ENCODE data around the gene KCNMA1.
"Not testable (repeated sequence)": the region's sequence is repeated elsewhere in the genome, so short reads cannot be mapped to it uniquely, and the experiment has no call there.

Gene KCNMA1

GRCh38 chr10:77408259-77408658, 229.3 kb downstream of the KCNMA1 start:
- no peak for DNase-seq

DNA sequence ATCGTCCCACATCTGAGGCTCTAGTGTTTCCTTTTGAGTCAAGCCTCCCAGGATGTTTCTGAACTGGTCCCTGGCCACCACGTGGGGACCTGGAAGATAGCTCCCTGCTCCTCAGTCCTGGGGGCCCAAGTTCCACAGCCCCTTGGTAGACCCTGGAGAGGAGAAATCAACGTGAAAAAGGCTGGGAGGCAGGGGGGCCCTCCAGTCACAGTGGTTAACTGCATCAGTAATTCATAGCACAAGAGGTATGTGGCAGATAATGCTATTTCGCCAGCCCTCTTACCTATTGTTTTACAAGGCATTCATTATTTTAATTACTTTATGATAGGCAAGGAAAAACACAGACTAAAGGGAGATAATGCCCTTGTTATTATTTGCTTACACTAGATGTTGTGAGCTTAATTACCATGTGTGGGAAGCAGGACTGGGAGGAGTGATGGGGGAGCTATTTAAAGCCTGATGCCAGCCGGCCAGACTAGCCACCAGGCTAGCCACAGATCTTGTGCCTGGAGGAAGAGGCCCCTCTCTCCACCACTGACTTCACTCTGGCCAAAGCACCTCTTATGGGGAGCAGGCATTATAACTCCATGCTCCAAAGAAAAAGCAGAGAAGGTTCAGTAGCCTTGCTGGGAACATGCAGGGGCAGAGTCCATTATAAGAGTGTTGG, 230.7 kb downstream of the KCNMA1 start:
- no peak for DNase-seq

DNA sequence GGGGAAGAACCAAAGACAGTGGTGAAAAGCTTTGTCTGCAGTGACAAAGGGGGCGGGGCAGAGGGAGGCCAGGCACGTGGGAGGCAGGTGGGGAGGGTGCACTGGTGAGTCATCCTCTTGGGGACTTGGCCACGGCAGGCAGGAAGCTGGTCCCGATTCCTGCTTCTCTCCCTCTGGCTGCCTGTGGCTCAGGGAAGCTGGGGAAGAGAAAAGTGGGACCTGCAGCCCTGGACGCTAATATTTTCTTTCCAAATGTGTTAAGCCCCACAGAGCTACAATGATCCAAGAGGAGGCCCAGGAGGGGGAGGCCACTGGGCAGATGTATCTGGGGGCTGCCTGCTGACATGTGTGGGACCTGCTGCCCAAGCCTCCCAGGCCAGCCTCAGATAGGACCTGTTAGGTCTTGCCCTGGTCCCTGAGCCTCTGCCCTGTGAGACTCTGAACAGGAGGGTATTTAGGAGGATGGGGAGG, 231.8 kb downstream of the KCNMA1 start:
- DNase-seq, result peak in 1 of 2 donors; percentile 19

DNA sequence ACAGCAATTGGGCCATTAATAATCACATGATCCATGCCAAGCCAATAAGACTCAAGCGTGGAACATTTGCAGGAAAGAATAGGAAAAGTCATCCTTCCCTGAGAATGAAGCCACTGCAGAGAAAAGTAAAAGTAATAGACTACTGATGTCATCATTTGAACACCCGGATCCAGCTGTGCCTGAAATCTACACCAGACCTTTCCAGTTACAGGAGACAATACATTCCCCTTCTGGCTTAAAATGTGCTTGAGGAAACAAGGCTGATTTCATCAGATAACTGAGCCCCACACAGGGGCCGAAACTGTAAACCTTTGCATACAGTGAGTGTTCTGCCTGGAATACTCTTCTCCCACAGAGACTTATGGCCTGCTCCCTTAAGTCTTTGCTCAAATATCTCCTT, 232.8 kb downstream of the KCNMA1 start:
- DNase-seq, result no peak

DNA sequence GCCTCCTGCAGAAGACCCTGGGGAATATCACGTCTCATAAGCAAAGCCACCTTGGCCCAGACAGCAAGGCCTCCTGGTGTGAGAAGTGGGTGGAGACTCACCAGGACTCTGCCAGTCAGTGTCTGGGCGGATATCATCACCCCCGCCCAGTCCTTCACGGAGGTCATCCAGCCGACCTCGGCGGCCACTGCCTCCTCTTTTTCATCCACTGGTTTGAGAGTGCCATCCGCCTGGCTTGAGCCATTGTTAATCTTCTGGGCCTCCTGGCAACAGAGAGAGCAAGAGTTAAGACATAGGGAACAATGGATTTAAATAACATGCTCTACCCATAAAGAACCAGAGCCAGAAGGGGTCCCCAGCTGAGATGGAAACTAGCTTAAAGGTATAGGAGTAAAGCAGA, 233.8 kb downstream of the KCNMA1 start:
- no peak for DNase-seq

- DNase-seq, result no peak
Measured at GRCh38 chr10:77401683-77402082, 235.9 kb downstream of the KCNMA1 start.

GRCh38 chr10:77400033-77400432, 237.6 kb downstream of the KCNMA1 start:
- DNase-seq, result no peak

DNA sequence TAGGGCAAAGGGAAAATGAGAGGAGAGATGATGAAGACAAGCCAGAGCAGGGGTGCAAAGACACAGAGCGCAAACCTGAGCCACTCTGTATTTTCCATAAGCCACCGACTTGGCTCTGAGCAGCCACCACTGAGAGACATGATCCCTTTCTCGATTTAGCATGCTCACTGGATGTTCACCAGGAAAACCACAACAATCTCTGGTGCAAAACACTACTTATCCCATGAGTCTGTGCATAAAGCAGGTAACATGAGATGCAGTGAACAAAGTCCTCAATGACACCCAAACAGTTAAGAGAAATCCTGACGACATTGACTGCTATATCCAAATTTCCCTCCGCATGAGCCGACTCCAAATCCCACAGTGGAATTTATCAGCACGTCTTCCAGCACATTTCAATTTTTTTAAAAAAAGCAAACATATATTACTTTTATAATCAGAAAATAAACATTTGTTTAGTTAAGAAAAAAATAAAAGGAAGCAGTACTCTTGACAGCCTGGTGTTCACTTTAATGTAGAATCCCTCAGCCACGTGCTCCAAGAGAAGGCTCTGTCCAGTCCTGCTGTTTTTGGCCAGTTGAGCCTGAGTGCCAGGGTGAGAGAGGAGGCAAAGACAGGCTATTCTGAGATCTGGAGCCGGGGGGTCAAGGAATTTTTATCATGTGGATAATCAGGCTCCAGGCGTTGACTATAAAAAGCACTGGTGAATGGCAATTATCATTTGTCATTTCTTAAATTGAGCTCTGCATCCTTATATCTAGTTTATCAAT, 238.4 kb downstream of the KCNMA1 start:
- no peak for DNase-seq

DNA sequence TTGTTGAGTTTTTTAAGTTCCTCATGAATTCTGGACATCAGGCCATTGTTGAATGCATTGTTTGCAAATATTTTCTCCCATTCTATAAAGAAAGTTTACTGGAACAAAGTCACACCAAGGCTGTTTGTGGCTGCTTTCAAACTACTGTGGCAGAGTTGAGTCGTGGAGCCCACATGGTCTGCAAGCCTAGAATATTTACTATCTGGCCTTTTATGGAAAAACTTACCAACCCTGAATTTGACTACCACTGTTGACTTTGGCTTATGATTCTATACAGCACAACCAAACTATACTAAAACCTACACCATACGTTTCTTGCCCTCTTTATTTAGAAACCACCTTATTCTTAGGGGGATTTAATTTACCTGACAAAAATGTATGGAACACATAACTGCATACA, 239.1 kb downstream of the KCNMA1 start:
- no peak for DNase-seq

- no peak for DNase-seq
Measured at GRCh38 chr10:77397103-77397502, 240.5 kb downstream of the KCNMA1 start.

DNA sequence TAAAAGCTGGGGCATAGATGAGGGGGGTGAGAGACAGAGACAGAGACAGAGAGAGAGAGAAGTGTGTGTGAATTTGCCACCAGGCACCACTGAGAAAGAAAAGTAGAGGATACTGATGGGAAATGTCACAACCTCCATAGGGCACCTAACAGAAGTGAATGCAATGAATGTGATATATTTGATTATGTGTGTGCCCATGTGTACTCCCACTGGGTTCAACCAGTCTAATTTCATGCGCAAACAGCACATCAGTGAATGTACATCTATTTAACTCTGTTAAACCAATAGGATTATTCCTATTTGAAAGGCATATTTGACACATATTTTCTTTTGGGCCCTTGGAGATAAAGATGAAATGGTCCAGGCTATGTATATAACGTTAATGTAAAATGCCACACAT, 241.3 kb downstream of the KCNMA1 start:
- DNase-seq, result no peak

DNA sequence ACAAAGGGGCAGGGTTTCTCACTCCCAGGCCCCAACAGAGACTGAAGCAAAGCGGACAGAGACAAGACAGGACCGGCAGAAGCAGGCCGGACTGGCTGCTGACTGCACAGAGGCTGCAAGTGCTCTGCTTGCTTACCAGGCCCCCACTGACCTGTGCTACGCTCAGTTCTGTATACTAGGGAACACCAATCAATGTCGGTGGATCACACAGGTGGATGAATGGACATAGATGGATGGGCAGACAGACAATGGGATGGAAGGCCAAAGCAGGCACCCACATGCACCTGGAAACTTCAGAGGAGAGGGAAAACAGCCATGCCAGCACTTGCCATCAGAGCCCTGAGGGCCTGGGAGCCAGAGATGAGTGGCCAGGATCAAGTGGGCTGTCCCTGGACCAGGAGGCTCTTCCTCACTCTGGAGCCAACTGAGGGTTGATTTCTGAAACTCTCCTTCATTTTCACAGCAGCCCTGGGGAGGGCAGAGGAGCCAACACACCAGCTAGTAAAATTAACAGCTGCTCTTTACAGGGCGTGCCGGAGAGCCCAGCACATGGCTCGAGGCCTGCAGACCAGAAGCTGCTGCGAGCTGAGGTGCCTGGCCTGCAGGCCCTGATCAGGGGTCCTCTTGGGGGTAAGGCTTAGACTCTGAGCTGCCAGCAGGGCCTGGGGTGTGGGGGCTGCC, 243.6 kb downstream of the KCNMA1 start:
- DNase-seq, result no peak

- DNase-seq, result no peak
Measured at GRCh38 chr10:77393411-77393810, 244.2 kb downstream of the KCNMA1 start.

DNA sequence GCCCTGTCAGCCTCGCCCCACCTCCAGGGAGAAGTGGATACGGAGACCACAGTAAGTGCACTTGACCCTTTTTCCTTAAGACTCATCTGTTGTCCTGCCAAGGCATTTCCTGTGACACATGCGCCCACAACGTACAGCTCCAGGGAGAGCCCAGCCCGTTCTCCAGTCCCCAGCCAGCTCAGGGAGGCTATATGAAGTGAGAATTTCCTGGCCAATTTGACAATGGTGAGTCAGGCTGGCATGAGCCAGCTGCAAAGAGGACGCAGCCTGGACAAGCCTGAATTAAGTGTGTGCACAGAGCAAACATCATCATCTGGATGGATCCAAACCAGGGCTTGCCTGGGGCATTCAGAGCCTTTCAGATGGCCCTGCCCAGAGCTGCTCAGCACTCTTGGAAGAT, 244.8 kb downstream of the KCNMA1 start:
- no peak for DNase-seq

DNA sequence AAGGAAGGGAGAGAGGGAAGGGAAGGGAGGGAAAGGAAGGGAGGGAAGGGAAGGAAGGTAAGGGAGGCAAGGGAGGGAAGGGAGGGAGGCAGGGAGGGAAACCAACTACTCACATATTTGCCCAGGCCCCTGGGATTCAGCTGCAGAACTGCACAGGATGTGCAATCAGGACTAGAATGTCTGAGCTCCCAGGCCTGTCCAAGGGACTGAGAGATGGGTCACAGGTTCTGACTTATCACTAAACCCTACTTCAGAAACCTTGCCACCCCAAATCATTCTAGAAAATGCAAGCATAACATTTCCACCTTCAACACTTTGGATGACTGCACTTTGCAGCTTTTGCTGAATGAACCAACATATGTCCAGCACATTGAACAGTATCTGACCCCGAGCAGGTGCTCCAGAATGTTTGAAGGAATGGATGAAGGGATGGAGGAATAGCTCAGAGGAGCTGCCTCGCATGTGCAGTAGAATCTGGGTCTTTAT, 245.3 kb downstream of the KCNMA1 start:
- DNase-seq, result no peak

- DNase-seq, result peak in 1 of 2 donors; percentile 47
Measured at GRCh38 chr10:77391605-77392235, 245.9 kb downstream of the KCNMA1 start.

- no peak for DNase-seq
Measured at GRCh38 chr10:77390481-77390891, 247.1 kb downstream of the KCNMA1 start.

- no peak for DNase-seq
Measured at GRCh38 chr10:77388571-77389100, 249.0 kb downstream of the KCNMA1 start.

- not testable (repeated sequence) for DNase-seq
Measured at GRCh38 chr10:77387701-77388100, 249.9 kb downstream of the KCNMA1 start.

- DNase-seq, result no peak
Measured at GRCh38 chr10:77387247-77387646, 250.4 kb downstream of the KCNMA1 start.

GRCh38 chr10:77386838-77387237, 250.8 kb downstream of the KCNMA1 start:
- DNase-seq, result no peak

- no peak for DNase-seq
Measured at GRCh38 chr10:77386365-77386764, 251.2 kb downstream of the KCNMA1 start.

DNA sequence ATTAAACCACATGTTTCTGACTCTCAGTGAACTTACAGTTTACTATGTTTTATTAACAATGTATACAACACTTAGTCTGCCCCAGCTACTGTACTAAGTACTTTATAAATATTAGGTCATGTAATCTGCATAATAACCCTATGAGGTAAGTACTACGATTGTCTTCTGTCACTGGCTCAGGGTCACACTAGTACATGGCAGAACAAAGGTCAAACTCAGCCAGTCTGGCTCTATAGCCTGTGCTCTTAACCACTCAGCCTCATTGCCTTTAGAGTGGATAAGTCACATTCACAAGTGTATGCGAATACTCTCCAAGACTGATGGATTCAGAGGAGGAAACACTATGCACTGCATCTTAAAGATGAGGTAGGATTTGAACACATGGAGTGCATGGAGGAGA, 252.3 kb downstream of the KCNMA1 start:
- no peak for DNase-seq

Data from stimulated activated CD4-positive, alpha-beta T cell treated with anti-CD3 and anti-CD28 coated beads, Interleukin-2, amount 100 ng/mL, for 24 hours (primary cell).